Measurements from ENCODE around the gene WSCD1.

WSCD1 gene

GRCh38 chr17:6088141-6088540, 18.0 kb downstream of the WSCD1 start:
- no peak for DNase-seq

GRCh38 chr17:6090253-6090652, 20.1 kb downstream of the WSCD1 start:
- DNase-seq: no peak

GRCh38 chr17:6092182-6092902, 22.2 kb downstream of the WSCD1 start:
- no peak for DNase-seq

- no peak for DNase-seq
These were observed 22.8 kb downstream of the WSCD1 start for GRCh38 chr17:6092903-6093468.

- no peak for DNase-seq
These were observed 24.3 kb downstream of the WSCD1 start for GRCh38 chr17:6094453-6094852.

GRCh38 chr17:6094926-6095325, 24.7 kb downstream of the WSCD1 start:
- no peak for DNase-seq

GRCh38 chr17:6095501-6095900, 25.3 kb downstream of the WSCD1 start:
- DNase-seq: no peak

GRCh38 chr17:6096201-6097004, 26.2 kb downstream of the WSCD1 start:
- DNase-seq: no peak

- no peak for DNase-seq
These were observed 26.8 kb downstream of the WSCD1 start for GRCh38 chr17:6097005-6097279.

GRCh38 chr17:6098050-6098822, 28.1 kb downstream of the WSCD1 start:
- no peak for DNase-seq

GRCh38 chr17:6098823-6099180, 28.6 kb downstream of the WSCD1 start:
- no peak for DNase-seq

GRCh38 chr17:6099492-6099891, 29.3 kb downstream of the WSCD1 start:
- no peak for DNase-seq

GRCh38 chr17:6100146-6100545, 30.0 kb downstream of the WSCD1 start:
- DNase-seq: no peak

GRCh38 chr17:6100891-6101500, 30.8 kb downstream of the WSCD1 start:
- DNase-seq: no peak

- DNase-seq: no peak
These were observed 31.5 kb downstream of the WSCD1 start for GRCh38 chr17:6101706-6102105.

GRCh38 chr17:6102615-6103014, 32.4 kb downstream of the WSCD1 start:
- no peak for DNase-seq

GRCh38 chr17:6104956-6105648, 34.9 kb downstream of the WSCD1 start:
- DNase-seq: no peak

GRCh38 chr17:6105649-6106007, 35.4 kb downstream of the WSCD1 start:
- no peak for DNase-seq

GRCh38 chr17:6106212-6106611, 36.0 kb downstream of the WSCD1 start:
- DNase-seq: no peak

- no peak for DNase-seq
These were observed 37.6 kb downstream of the WSCD1 start for GRCh38 chr17:6107791-6108190.

- no peak for DNase-seq
These were observed 38.2 kb downstream of the WSCD1 start for GRCh38 chr17:6108382-6108781.

- no peak for DNase-seq
These were observed 38.8 kb downstream of the WSCD1 start for GRCh38 chr17:6108987-6109386.

- no peak for DNase-seq
These were observed 39.4 kb downstream of the WSCD1 start for GRCh38 chr17:6109536-6109935.
